Left ventricle myocardium inferior (tissue), 1 donor: Measurements from ENCODE around the gene PLCXD1. TPM values are rescaled to one million over a fixed set of nuclear protein-coding genes. Genes with fewer than 3 reads are reported as not detected.

Experiments
- DNase-seq: peaks from one replicate; pipeline ENCODE4 v3.0.0-alpha.2; 2020
- H3K27ac ChIP-seq: fragments of 200-600 bp; replicated peaks from 2 replicates; pipeline ENCODE4 v1.8.0; 2021
- H3K27me3 ChIP-seq: fragments of 200-600 bp; 2 replicates; pipeline ENCODE4 v1.8.0; 2021; ENCODE audit warnings: low read depth
- H3K36me3 ChIP-seq: fragments of 200-600 bp; 2 replicates; pipeline ENCODE4 v1.8.0; 2021
- H3K4me1 ChIP-seq: fragments of 200-600 bp; 2 replicates; pipeline ENCODE4 v1.8.0; 2021
- H3K4me3 ChIP-seq: fragments of 200-600 bp; 2 replicates; pipeline ENCODE4 v1.8.0; 2021; ENCODE audit warnings: mild to moderate bottlenecking, moderate library complexity
- H3K9me3 ChIP-seq: fragments of 200-600 bp; replicated peaks from 2 replicates; pipeline ENCODE4 v1.8.0; 2021
- intact Hi-C: fragments of 100-400 bp; cut with micrococcal nuclease; formaldehyde crosslinking; loops from one replicate; pipeline ENCODE4 v1.11.0; 2022
- total RNA-seq: library from RNA; stranded (reverse); fragmentation: NEBNext Ultra II Directional; extraction: Animal tissue kit (Norgen Biotek cat#: 25700); gene quantifications from one replicate; pipeline ENCODE4 v1.2.1, GENCODE V29; 2021
- TF ChIP-seq, protein P1 (sequence below): fragments of 200-600 bp; IDR thresholded peaks from 2 replicates; pipeline ENCODE4 v1.8.0; 2021; ENCODE audit warnings: antibody characterized with exemption, mild to moderate bottlenecking, borderline replicate concordance
- donor health status: DM: no; HTN: yes; CAD: no; lungs with severe emphysema.

Gene PLCXD1
- total RNA-seq, 1 donor from 2014 or later = 4.0 TPM

DNA sequence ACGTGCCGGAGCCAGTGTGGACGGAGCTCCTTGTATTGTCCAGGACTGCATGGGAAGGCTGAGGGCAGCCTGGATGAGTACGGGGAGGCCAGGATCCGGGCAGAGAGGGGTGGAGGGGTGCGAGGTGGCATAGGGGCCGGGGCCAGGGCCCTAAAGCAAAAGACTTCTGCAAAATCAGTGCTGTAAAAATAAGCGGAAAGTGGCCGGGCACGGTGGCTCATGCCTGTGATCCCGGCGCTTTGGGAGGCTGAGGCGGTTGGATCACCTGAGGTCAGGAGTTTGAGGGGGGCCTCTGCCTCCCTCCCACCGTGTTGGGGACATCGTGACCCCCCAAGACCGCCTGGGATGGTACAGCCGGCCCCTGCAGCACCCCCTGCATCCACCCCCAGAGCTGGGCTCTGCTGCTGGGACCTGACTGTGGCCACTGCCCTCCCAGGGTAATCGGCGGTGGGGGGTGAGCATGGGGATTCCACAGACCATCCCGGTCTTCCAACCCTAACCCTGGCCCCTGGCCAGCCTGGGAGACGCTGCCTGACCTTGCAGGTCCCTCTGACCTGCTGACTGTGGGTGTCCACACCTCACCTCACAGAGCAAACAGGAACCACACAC lies 23.4 kb upstream of the PLCXD1 start:
- H3K9me3 ChIP-seq = no peaks in the 10 kb centered on the region
- intact Hi-C loops = no loop called here
- peaks cover 14% of the 10 kb centered on the region for H3K4me1 ChIP-seq
- H3K27ac ChIP-seq = no peak overlapping the region
- DNase-seq = no peak
- TF ChIP-seq, protein P1, sequence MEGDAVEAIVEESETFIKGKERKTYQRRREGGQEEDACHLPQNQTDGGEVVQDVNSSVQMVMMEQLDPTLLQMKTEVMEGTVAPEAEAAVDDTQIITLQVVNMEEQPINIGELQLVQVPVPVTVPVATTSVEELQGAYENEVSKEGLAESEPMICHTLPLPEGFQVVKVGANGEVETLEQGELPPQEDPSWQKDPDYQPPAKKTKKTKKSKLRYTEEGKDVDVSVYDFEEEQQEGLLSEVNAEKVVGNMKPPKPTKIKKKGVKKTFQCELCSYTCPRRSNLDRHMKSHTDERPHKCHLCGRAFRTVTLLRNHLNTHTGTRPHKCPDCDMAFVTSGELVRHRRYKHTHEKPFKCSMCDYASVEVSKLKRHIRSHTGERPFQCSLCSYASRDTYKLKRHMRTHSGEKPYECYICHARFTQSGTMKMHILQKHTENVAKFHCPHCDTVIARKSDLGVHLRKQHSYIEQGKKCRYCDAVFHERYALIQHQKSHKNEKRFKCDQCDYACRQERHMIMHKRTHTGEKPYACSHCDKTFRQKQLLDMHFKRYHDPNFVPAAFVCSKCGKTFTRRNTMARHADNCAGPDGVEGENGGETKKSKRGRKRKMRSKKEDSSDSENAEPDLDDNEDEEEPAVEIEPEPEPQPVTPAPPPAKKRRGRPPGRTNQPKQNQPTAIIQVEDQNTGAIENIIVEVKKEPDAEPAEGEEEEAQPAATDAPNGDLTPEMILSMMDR = no peak
- H3K4me3 ChIP-seq = no peak overlapping the region
- H3K36me3 ChIP-seq = no peaks in the 10 kb centered on the region
- peaks cover 12% of the 10 kb centered on the region for H3K27me3 ChIP-seq

DNA sequence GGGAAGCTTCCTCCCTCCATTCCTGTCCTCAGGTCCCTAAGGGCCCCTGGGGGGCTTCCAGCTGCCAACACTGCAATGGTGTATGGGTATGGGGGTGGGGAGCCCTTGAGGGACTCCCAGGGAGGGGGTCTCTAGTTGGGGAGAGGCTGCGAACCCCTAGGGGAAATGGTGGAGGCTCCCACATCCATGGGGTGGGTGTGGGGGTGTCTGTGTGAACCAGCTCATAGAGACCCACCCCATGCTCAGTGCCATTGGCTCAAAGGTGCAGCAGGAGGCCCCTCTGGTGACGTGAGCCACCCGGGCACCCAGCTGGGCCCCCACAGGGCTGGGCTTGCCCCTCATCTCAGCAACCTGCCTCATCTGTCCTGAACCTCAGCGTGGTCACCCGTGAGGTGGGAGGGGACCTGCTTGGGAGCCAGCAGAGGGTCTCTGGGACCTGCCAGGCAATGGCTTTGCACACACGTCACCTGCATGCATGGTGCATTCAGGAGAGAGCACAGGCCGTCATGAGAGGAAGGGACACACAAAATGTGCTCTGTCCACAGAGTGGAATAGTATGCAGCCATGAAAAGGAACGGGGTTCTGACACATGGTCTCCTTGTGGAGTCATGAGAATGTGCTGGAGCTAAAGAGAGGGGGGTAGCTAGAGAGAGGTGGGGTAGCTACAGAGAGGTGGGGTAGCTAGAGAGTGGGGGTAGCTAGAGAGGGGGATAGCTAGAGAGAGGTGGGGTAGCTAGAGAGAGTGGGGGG lies 22.7 kb upstream of the PLCXD1 start:
- Histone ChIP-seq H3K4me1 (peaks cover 15% of the 10 kb centered on the region), H3K36me3 (no peaks in the 10 kb centered on the region), H3K27me3 (peaks cover 12% of the 10 kb centered on the region), H3K27ac (no peak overlapping the region), H3K9me3 (no peaks in the 10 kb centered on the region), H3K4me3 (no peak overlapping the region)
- TF ChIP-seq, protein P1 = no peak
- DNase-seq = no peak
- intact Hi-C loops = no loop called here

DNA sequence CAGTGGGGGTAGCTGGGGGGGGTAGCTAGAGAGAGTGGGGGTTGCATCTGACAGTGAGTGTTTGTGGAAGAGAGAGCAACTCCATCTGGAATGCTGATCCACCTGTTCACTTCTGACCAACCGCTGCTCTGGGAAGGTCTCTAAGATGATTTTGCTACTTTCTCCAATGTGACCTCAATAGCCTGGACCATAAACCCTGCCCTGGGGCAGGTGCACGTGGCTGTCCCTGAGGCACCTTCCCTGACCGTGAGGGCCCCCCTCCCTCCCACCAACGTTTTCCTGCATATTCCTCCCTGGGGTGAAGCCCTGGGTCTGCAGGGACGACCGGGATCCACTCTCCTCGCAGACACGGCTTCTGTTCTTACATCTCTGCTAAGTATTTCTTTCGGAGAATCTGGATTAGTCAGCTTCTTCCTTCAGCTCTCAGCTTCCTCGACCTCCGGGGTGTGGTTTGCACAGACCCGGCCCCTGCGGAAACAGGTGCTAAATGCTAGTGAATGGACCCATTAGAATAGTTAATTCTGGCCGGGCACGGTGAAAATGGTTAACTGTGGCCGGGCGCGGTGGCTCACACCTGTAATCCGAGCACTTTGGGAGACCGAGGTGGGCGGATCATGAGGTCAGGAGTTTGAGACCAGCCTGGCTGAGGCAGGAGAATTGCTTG lies 21.4 kb upstream of the PLCXD1 start:
- H3K36me3 ChIP-seq = no peaks in the 10 kb centered on the region
- intact Hi-C loops = no loop called here
- no peaks in the 10 kb centered on the region for H3K9me3 ChIP-seq
- peaks cover 12% of the 10 kb centered on the region for H3K27me3 ChIP-seq
- DNase-seq = no peak
- H3K4me3 ChIP-seq = no peak overlapping the region
- no peak overlapping the region for H3K27ac ChIP-seq
- H3K4me1 ChIP-seq = peaks cover 15% of the 10 kb centered on the region
- TF ChIP-seq, protein P1 = no peak

DNA sequence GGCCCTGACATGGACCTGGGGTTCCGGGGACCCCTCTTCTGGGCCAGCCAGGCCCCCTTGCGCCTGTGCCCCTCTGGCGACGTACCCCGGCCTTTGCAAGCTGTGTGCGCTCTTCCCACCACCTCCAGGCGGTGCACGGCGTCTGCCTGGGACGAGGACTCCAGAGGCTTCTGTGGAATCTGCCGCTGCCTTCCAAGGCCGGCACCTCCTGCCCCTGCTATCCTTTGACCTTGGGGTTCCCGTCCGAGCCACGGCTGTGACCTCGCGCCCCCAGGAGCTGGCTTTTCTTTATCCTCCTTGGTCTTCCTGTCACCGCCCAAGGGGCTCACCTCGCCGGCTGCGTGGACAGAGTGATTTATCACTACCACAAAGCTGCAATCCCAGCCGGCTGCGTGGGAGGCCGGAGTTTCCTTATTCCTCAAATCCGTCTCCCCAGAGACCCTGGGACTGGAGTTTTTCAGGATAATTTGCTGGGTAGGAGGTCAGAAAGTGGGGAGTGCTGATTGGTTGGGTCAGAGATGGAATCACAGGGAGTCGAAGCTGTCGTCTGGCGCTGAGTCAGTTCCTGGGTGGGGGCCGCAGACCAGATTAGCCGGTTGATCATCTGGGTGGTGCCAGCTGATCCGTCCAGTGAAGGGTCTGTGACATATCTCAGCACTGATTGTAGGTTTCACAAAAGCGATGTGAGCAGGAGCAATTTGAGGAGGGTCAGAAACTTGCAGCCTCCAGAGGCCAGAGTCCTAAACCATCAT lies 19.8 kb upstream of the PLCXD1 start:
- peak overlapping the region; percentile 27 for H3K27ac ChIP-seq
- no peaks in the 10 kb centered on the region for H3K36me3 ChIP-seq
- DNase-seq = no peak
- intact Hi-C loops = no loop called here
- peaks cover 12% of the 10 kb centered on the region for H3K27me3 ChIP-seq
- H3K9me3 ChIP-seq = no peaks in the 10 kb centered on the region
- H3K4me3 ChIP-seq = peak overlapping the region; percentile 35
- H3K4me1 ChIP-seq = peaks cover 15% of the 10 kb centered on the region
- TF ChIP-seq, protein P1 = no peak

DNA sequence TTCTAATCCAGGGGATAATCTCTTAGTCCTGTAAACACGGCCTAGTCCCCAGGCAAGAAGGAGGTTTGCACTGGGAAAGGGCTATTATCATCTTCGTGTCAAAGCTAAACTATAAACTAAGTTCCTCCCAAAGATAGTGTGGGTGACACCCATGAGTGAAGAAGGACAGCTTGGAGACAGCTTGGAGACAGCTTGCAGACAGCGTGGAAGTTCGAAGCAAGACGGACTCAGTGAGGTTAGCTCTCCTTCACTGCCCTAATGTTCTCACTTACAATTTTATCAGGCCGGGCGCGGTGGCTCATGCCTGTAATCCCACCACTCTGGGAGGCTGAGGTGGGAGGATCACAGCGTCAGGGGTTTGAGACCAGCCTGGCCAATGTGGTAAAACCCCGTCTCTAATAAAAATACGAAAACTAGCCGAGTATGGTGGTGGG lies 19.2 kb upstream of the PLCXD1 start:
- H3K4me1 ChIP-seq = peaks cover 15% of the 10 kb centered on the region
- no peaks in the 10 kb centered on the region for H3K9me3 ChIP-seq
- no peak overlapping the region for H3K4me3 ChIP-seq
- H3K27ac ChIP-seq = no peak overlapping the region
- no peaks in the 10 kb centered on the region for H3K36me3 ChIP-seq
- intact Hi-C loops = no loop called here
- TF ChIP-seq, protein P1 = no peak
- DNase-seq = no peak
- peaks cover 12% of the 10 kb centered on the region for H3K27me3 ChIP-seq
